ENCODE measurements around the gene REM1. TPM values are rescaled to one million over a fixed set of nuclear protein-coding genes. Genes with fewer than 3 reads are reported as not detected.
"Not testable (repeated sequence)": the region's sequence is repeated elsewhere in the genome, so short reads cannot be mapped to it uniquely, and the experiment has no call there.

Gene REM1
- total RNA-seq, 1 donor from 2014 or later: not detected

GRCh38 chr20:31440012-31440659 is 35.0 kb upstream of the REM1 start, which contains the start of gene DEFB123:
TSS of gene DEFB123 (plus strand) at chr20:31440632. CDS start at chr20:31440699, 67 bp downstream.
- H3K27me3 Mint-ChIP-seq (ENCODE audit: low read depth): peaks cover 42% of the 10 kb centered on the region
- H3K4me3 Mint-ChIP-seq (ENCODE audit: unreplicated experiment): no peak within 1 kb of the TSS
- TF ChIP-seq CTCF (IDR thresholded peaks at IDR 0.05): peak; percentile 48
- H3K4me1 Mint-ChIP-seq (ENCODE audit: low read depth): no peaks in the 10 kb centered on the region
- no peak within 1 kb of the TSS for H3K27ac Mint-ChIP-seq (ENCODE audit: unreplicated experiment)
- H3K36me3 Mint-ChIP-seq (ENCODE audit: low read depth): no peaks in the 10 kb centered on the region
- no peak for DNase-seq (ENCODE audit: low spot score)
- no peaks in the 10 kb centered on the region for H3K9me3 Mint-ChIP-seq (ENCODE audit: low read depth)

GRCh38 chr20:31446084-31446819 is 28.8 kb upstream of the REM1 start:
- TF ChIP-seq CTCF (IDR thresholded peaks at IDR 0.05): no peak
- Mint-ChIP-seq H3K4me3 (ENCODE audit: unreplicated experiment) (no peak overlapping the region), H3K4me1 (ENCODE audit: low read depth) (no peaks in the 10 kb centered on the region), H3K27me3 (ENCODE audit: low read depth) (peaks cover 39% of the 10 kb centered on the region), H3K27ac (ENCODE audit: unreplicated experiment) (no peak overlapping the region), H3K36me3 (ENCODE audit: low read depth) (no peaks in the 10 kb centered on the region), H3K9me3 (ENCODE audit: low read depth) (peaks cover 8% of the 10 kb centered on the region)
- DNase-seq (ENCODE audit: low spot score): no peak

- H3K27me3 Mint-ChIP-seq (ENCODE audit: low read depth): peaks cover 23% of the 10 kb centered on the region
- H3K36me3 Mint-ChIP-seq (ENCODE audit: low read depth): no peaks in the 10 kb centered on the region
- no peak for DNase-seq (ENCODE audit: low spot score)
- peaks cover 10% of the 10 kb centered on the region for H3K4me1 Mint-ChIP-seq (ENCODE audit: low read depth)
- peaks cover 8% of the 10 kb centered on the region for H3K9me3 Mint-ChIP-seq (ENCODE audit: low read depth)
- no peak for TF ChIP-seq CTCF (IDR thresholded peaks at IDR 0.05)
- H3K27ac Mint-ChIP-seq (ENCODE audit: unreplicated experiment): no peak overlapping the region
- H3K4me3 Mint-ChIP-seq (ENCODE audit: unreplicated experiment): no peak overlapping the region
Observed at GRCh38 chr20:31449511-31450414, 25.3 kb upstream of the REM1 start.

- Mint-ChIP-seq H3K27me3 (ENCODE audit: low read depth) (peaks cover 12% of the 10 kb centered on the region), H3K4me3 (ENCODE audit: unreplicated experiment) (no peak overlapping the region), H3K36me3 (ENCODE audit: low read depth) (no peaks in the 10 kb centered on the region), H3K27ac (ENCODE audit: unreplicated experiment) (peak overlapping the region; percentile 84), H3K4me1 (ENCODE audit: low read depth) (peaks cover 10% of the 10 kb centered on the region), H3K9me3 (ENCODE audit: low read depth) (peaks cover 8% of the 10 kb centered on the region)
- no peak for DNase-seq (ENCODE audit: low spot score)
- no peak for TF ChIP-seq CTCF (IDR thresholded peaks at IDR 0.05)
Observed at GRCh38 chr20:31452575-31452974, 22.5 kb upstream of the REM1 start.

- H3K36me3 Mint-ChIP-seq (ENCODE audit: low read depth): no peaks in the 10 kb centered on the region
- no peak for DNase-seq (ENCODE audit: low spot score)
- H3K4me3 Mint-ChIP-seq (ENCODE audit: unreplicated experiment): no peak overlapping the region
- peaks cover 10% of the 10 kb centered on the region for H3K4me1 Mint-ChIP-seq (ENCODE audit: low read depth)
- no peak for TF ChIP-seq CTCF (IDR thresholded peaks at IDR 0.05)
- no peak overlapping the region for H3K27ac Mint-ChIP-seq (ENCODE audit: unreplicated experiment)
- H3K9me3 Mint-ChIP-seq (ENCODE audit: low read depth): no peaks in the 10 kb centered on the region
- peaks cover 13% of the 10 kb centered on the region for H3K27me3 Mint-ChIP-seq (ENCODE audit: low read depth)
Observed at GRCh38 chr20:31454361-31454760, 20.7 kb upstream of the REM1 start.

- DNase-seq (ENCODE audit: low spot score); H3K4me1 Mint-ChIP-seq (ENCODE audit: low read depth); H3K9me3 Mint-ChIP-seq (ENCODE audit: low read depth); H3K36me3 Mint-ChIP-seq (ENCODE audit: low read depth); H3K4me3 Mint-ChIP-seq (ENCODE audit: unreplicated experiment); H3K27ac Mint-ChIP-seq (ENCODE audit: unreplicated experiment): not testable (repeated sequence)
- H3K27me3 Mint-ChIP-seq (ENCODE audit: low read depth): peaks cover 21% of the 10 kb centered on the region
Observed at GRCh38 chr20:31470946-31471345, 4.1 kb upstream of the REM1 start.

Measured in chondrocyte (in vitro differentiated cells).